HCT116 (cell line): ENCODE measurements around the gene CCN5.

Experiments
- CEBPB ChIP-seq: IDR thresholded peaks from 2 replicates; pipeline ENCODE4 v1.6.1; 2012; ENCODE audit warnings: low read depth
- CTCF ChIP-seq, 3 experiments: fragments of 200-600 bp in 1 of 3; sonication (generic) in 1 of 3; IDR thresholded peaks in 2 of 3; conservative IDR thresholded peaks in 1 of 3; 2 replicates each; pipeline ENCODE4 v1.5.1; 2012 to 2017; ENCODE audit warnings: low read depth in 2 of 3, low read length in 2 of 3, antibody characterized with exemption in 1 of 3, borderline replicate concordance in 1 of 3, control low read depth in 1 of 3, mild to moderate bottlenecking in 1 of 3, mixed read lengths in 1 of 3, mixed run types in 1 of 3, moderate library complexity in 1 of 3; ENCODE audit not compliant: insufficient read depth in 1 of 3
- EZH2 ChIP-seq: fragments of 200-600 bp; sonication (generic); IDR thresholded peaks from 2 replicates; pipeline ENCODE4 v1.6.1; 2017; ENCODE audit warnings: antibody characterized with exemption, mixed run types
- POLR2AphosphoS5 ChIP-seq: IDR thresholded peaks from 2 replicates; pipeline ENCODE4 v1.6.1; 2011; ENCODE audit warnings: mild to moderate bottlenecking, low read depth, low read length, moderate library complexity
- REST ChIP-seq: IDR thresholded peaks from 2 replicates; pipeline ENCODE4 v1.6.1; 2012; ENCODE audit warnings: low read depth
- SP1 ChIP-seq: IDR thresholded peaks from 2 replicates; pipeline ENCODE4 v1.6.1; 2012; ENCODE audit warnings: low read depth
- TF ChIP-seq, protein P1 (sequence below): IDR thresholded peaks from 2 replicates; pipeline ENCODE4 v1.6.1; 2012

- TF ChIP-seq REST (no peak), CTCF (IDR thresholded peaks at IDR 0.05 in 2 of 3, conservative IDR thresholded peaks at IDR 0.05 in 1 of 3; ENCODE audit: borderline replicate concordance in 1 of 3, insufficient read depth in 1 of 3, low read depth in 2 of 3, low read length in 2 of 3) (no peak), POLR2AphosphoS5 (no peak), CEBPB (no peak), SP1 (no peak), EZH2 (no peak)
- TF ChIP-seq, protein P1, sequence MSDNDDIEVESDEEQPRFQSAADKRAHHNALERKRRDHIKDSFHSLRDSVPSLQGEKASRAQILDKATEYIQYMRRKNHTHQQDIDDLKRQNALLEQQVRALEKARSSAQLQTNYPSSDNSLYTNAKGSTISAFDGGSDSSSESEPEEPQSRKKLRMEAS: no peak
These were observed 10.7 kb downstream of the CCN5 start for GRCh38 chr20:44725837-44726236.
